ENCODE measurements around the gene EPHB6. TPM values are rescaled to one million over a fixed set of nuclear protein-coding genes. Genes with fewer than 3 reads are reported as not detected.

The EPHB6 gene
- total RNA-seq, 1 experiment from 2014 or later = 12.6 TPM

- no peak overlapping the region for H3K9ac ChIP-seq (ENCODE audit: low read length)
- H3K4me1 ChIP-seq (ENCODE audit: control insufficient read depth in 1 of 2, insufficient read depth in 2 of 2, low read length in 2 of 2) = no peaks in the 10 kb centered on the region
- intact Hi-C loops (cut with micrococcal nuclease) = no loop called here
- H3K9me3 ChIP-seq (ENCODE audit: control insufficient read depth in 1 of 2, insufficient read depth in 1 of 2, low read depth in 1 of 2, low read length in 2 of 2) = no peaks in the 10 kb centered on the region
- peaks cover 25% of the 10 kb centered on the region for H3K27me3 ChIP-seq (ENCODE audit: insufficient read depth, low read length)
- H3K36me3 ChIP-seq (ENCODE audit: control insufficient read depth in 1 of 2, insufficient read depth in 2 of 2, low read length in 2 of 2) = no peaks in the 10 kb centered on the region
- H3K4me2 ChIP-seq (ENCODE audit: low read length) = no peak overlapping the region
- RAD21 ChIA-PET (ENCODE audit: low non-redundant PET in 1 of 2, low total read pairs in 2 of 2, uncharacterized antibody in 2 of 2, unreplicated experiment in 2 of 2) = no interaction called here
- H3K9me2 ChIP-seq (ENCODE audit: insufficient read depth) = no peaks in the 10 kb centered on the region
- H4K20me1 ChIP-seq (ENCODE audit: insufficient read depth) = no peaks in the 10 kb centered on the region
- H3K4me3 ChIP-seq (replicated peaks in 1 of 2; ENCODE audit: low read depth in 1 of 2, low read length in 2 of 2) = no peak overlapping the region
- TF ChIP-seq MAX (IDR thresholded peaks at IDR 0.05) (no peak), POLR2AphosphoS5 (IDR thresholded peaks at IDR 0.05; ENCODE audit: low read depth, low read length) (no peak), TCF7L2 (IDR thresholded peaks at IDR 0.05; ENCODE audit: borderline replicate concordance, extremely low read depth, insufficient read depth, insufficient read length) (no peak), EZH2 (IDR thresholded peaks at IDR 0.05) (no peak), ZBTB33 (IDR thresholded peaks at IDR 0.05; ENCODE audit: extremely low read depth, insufficient replicate concordance, low read length) (no peak), SRF (IDR thresholded peaks at IDR 0.05; ENCODE audit: low read depth) (no peak), ATF3 (IDR thresholded peaks at IDR 0.05) (no peak), CTCF (IDR thresholded peaks at IDR 0.05 in 2 of 3, conservative IDR thresholded peaks at IDR 0.05 in 1 of 3; ENCODE audit: borderline replicate concordance in 1 of 3, insufficient read depth in 1 of 3, low read depth in 2 of 3, low read length in 2 of 3) (no peak), POLR2A (IDR thresholded peaks at IDR 0.05; ENCODE audit: borderline replicate concordance, extremely low read depth, insufficient read depth, insufficient read length) (no peak), ZNF274 (IDR thresholded peaks at IDR 0.05; ENCODE audit: low read depth, low read length) (no peak), SIN3A (IDR thresholded peaks at IDR 0.05; ENCODE audit: low read depth) (no peak), FOSL1 (IDR thresholded peaks at IDR 0.05; ENCODE audit: low read depth) (no peak), REST (IDR thresholded peaks at IDR 0.05; ENCODE audit: low read depth) (no peak), EGR1 (IDR thresholded peaks at IDR 0.05; ENCODE audit: low read depth) (no peak), ZFX (IDR thresholded peaks at IDR 0.05) (no peak), EZH2phosphoT487 (IDR thresholded peaks at IDR 0.05; ENCODE audit: borderline replicate concordance) (no peak), CEBPB (IDR thresholded peaks at IDR 0.05; ENCODE audit: low read depth) (no peak), SP1 (IDR thresholded peaks at IDR 0.05; ENCODE audit: low read depth) (no peak), CBX3 (IDR thresholded peaks at IDR 0.05; ENCODE audit: low read depth) (no peak)
- POLR2A ChIA-PET = no interaction called here
- DNase-seq (ENCODE audit: low read depth, low spot score) (no peak), ATAC-seq (no peak)
- H3K79me2 ChIP-seq (ENCODE audit: insufficient read depth, low read length) = no peaks in the 10 kb centered on the region
- no peak overlapping the region for H3K27ac ChIP-seq (ENCODE audit: low read depth, low read length)
- no peak overlapping the region for H2AFZ ChIP-seq (ENCODE audit: low read depth, low read length, poor library complexity, severe bottlenecking)
- BruUV-seq (replicated peaks) = no TSS peak
- CTCF ChIA-PET = interaction anchor here (1.1 to 1.2 kb wide), 2 partner anchors 9 to 42 kb away, joined by 3 to 7 read pairs; no protein-coding TSS in a partner anchor
Measured at GRCh38 chr7:142918901-142919300, 64.0 kb downstream of the EPHB6 start.
